GM18508 (cell line): ENCODE results near the gene LRIT3.

Source experiments
- ATAC-seq: cut with Tn5 transposase; IDR thresholded peaks from one replicate; pipeline ENCODE4 v1.9.1; 2021; ENCODE audit warnings: moderate number of reproducible peaks; ENCODE audit not compliant: insufficient read depth, unreplicated experiment

LRIT3 gene

GRCh38 chr4:109902559-109903251 is 54.8 kb downstream of the LRIT3 start:
- no peak for ATAC-seq

- no peak for ATAC-seq
Measured at GRCh38 chr4:109908731-109909130, 60.8 kb downstream of the LRIT3 start.

- ATAC-seq, result no peak
Measured at GRCh38 chr4:109910256-109910655, 62.3 kb downstream of the LRIT3 start.

GRCh38 chr4:109912706-109913595 is 65.0 kb downstream of the LRIT3 start, which contains the start of gene EGF:
Gene EGF (plus strand): TSS chr4:109912883. CDS start chr4:109913336, 453 bp downstream.
- ATAC-seq, result no peak

DNA sequence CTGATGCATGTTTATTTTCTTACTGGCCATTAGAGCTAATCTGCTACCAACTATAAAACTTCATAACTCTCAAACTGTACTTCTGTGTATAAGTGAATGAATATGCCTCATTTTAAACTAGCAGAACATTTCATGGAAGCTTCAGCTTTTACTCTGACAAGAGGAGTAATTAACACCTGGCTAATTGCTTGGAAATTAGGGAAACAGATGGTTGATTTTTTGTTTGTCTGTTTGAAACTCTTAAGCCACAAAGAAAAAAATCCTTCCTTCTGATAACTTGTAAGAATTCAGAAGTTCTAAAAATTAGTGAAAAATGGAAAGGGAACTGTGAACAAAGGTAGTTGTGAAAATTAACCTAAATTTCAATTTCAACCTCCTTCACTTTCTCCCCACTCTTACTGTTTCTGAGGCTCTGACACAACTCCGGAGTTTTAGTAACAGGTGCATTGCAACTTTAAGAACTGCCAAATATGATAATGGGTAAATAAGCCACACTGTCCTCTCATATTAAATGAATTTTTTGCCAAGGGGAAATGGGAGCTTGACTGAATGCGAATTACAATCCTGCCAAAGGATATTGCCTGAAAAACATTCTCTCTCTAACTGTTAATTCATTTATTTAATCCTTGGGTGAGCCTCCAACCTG is 65.8 kb downstream of the LRIT3 start:
- ATAC-seq, result no peak

GRCh38 chr4:109914322-109914721 is 66.4 kb downstream of the LRIT3 start:
- no peak for ATAC-seq

DNA sequence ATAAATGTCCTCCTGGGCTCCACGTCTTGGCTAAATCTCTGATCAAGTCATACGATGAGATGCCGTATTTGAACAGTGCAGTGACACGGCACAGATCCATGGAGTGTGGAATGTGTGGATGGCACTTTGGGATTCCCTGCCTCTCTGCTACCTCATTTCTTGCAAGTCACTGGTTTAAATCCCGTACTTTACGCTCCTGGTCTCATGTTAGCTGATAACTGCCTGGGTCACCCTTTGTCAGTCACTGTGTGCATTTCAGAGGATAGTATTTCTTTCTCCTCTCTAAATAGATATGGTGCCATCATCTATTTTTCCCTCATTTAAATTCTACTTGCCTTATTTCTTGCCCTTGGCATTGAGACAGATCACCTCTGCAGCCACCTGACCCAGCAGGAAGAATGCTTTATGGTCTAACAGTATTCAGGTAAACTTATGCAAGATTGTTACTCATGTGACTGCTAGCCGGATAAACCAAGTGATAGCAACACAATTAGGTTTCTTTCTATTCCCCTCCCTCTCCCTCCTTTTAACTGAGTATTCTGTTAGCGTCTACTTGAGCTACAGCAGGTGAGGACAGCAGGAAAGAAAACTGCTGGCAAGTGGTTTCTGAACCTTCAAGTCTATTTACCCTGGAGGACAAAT is 67.6 kb downstream of the LRIT3 start:
- no peak for ATAC-seq

- no peak for ATAC-seq
Measured at GRCh38 chr4:109916027-109916409, 68.1 kb downstream of the LRIT3 start.

GRCh38 chr4:109921384-109921808 is 73.5 kb downstream of the LRIT3 start:
- ATAC-seq, result no peak
